HG02870 (cell line): Measurements from ENCODE around the gene CLEC2D.
"Not testable (repeated sequence)": the region's sequence is repeated elsewhere in the genome, so short reads cannot be mapped to it uniquely, and the experiment has no call there.

Source experiments
- ATAC-seq: cut with Tn5 transposase; IDR thresholded peaks from one replicate; pipeline ENCODE4 v1.9.1; 2021; ENCODE audit warnings: mild to moderate bottlenecking, moderate library complexity; ENCODE audit not compliant: unreplicated experiment

CLEC2D gene

GRCh38 chr12:9651265-9651729 lies 18.2 kb upstream of the CLEC2D start:
- no peak for ATAC-seq

DNA sequence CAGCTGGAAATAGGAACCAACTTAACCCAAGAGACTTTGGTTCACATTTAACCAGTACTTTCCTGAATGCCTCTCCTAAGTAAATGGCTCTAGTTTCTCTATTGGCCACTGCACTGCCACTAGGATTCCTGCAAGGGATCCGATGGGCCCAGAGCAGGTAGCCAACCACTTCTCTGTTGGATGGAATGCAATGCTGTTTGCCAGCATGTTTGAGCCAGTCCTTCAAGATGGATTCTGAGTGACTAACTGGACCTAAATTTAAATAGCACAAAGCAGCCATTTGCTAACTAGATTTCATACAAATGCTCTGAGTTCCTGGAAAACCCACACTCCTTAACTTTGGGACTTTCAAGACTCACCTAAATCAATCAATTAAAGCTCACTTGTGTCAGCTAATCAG lies 9.5 kb upstream of the CLEC2D start:
- no peak for ATAC-seq

GRCh38 chr12:9661720-9662119 lies 7.8 kb upstream of the CLEC2D start:
- ATAC-seq, result no peak

GRCh38 chr12:9662488-9662887 lies 7.0 kb upstream of the CLEC2D start:
- no peak for ATAC-seq

DNA sequence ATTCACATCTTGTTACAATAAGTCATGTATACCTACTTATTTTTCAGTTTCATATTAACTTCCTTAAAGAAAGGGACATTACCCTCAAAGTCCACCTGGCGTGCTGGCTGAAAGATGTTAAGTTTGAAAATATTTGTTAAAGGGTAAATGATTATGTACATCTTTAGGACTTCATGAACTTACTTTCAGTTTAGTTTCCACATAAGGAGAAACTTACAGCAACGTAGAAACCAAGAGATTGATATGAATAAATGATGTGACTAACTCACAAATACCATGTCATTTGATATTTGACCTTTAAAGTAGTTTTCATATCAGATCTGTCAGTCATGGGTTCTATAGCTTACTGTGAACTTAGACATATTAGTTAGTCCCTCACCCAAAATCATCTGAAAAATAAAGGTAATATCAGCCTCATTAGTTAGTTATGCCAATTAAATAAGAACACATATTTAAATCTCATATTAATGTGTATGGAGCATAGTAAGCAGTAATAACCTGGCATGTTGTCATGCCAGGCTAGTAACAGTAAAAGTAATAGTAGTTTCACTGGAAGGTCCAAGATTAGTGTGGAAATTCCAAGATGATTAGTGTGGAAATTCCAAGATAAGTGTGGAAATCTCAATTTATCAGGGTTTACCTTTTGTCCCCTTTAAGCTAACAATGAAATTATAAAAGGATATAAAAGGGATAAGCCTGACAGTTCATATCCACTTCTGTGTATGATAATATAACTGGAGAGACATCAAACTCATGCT lies 1.9 kb upstream of the CLEC2D start:
- peak; percentile 40 for ATAC-seq

DNA sequence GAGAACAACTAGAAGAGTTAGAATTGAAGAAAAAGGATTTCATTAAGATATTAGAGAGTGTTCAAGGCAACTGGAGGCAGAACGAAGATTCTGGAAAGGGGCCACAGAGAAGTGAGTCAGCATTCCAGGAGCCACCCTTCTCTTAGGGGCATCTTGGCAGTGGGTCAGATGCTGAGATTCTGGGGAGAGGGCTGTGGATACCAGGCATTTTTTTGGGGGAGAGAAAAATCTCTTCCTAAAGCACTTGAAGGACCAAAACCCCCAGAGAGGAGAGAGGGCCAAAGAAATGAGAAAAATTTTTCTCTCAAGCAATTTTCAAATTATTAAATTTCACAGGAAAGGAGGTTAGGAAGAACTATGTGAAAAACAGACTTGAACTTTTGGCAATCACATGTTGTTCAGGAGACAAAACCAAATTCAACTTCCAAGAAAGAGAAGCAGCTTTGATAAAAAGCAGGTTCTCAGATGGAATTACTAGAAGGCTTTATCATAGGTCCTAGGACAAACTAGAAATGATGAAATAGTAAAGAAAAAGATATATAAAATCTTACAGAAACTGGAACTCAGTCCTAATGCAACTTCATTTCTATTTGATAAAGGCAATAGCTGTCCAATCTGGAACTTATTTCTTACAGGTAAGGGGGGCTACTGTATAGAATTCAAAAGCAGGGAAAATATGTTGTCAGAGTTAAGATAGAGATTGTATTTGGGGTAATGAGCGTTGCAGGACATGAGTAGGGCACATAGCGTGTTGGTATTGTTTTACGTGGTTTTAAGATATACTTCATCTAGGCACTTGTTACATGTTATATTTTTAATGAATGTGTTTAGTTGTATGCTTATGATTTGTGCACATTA lies 1.1 kb upstream of the CLEC2D start:
- no peak for ATAC-seq

- no peak for ATAC-seq
Measured at GRCh38 chr12:9669019-9669326, 540 bp upstream of the CLEC2D start.

GRCh38 chr12:9672340-9672739 lies 2.8 kb downstream of the CLEC2D start:
- not testable (repeated sequence) for ATAC-seq

DNA sequence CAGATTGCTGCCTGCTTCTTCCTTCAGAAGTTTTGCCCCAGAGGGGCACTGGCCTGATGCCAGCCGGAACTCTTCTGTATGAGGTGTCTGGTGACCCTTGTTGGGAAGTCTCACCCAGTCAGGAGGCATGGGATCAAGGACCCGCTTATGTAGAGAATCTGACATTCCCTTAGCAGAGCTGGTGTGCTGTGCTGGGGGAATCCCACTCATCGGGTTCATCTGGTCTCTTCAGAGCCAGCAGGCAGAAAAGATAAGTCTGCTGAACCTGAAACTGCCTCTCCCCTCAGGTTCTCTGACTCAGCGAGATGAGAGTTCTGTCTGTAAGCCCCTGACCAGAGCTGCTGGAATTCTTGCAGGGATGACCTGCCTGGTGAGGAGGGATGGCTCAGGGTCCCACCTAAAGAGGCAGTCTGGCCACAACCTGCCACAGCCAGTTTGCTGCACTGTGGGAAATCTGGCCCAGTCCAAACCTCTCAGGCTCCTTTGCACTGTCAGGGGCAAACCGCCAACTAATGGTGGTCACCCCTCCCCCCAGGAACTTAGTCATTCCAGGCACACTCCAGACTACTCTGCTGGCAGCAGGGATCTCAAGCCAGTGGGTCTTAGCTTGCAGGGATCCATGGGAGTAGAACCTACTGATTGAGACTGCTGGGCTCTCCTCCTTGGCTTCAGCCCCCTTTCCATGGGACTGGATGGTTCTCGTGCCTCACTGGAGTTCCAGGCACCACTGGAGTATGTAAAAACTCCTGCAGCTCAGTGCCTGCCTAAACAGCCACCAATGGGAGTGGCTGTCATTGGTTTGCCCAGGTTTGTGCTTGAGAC lies 4.1 kb downstream of the CLEC2D start:
- peak; percentile 45 for ATAC-seq

GRCh38 chr12:9674226-9674590 lies 4.7 kb downstream of the CLEC2D start:
- ATAC-seq, result no peak

DNA sequence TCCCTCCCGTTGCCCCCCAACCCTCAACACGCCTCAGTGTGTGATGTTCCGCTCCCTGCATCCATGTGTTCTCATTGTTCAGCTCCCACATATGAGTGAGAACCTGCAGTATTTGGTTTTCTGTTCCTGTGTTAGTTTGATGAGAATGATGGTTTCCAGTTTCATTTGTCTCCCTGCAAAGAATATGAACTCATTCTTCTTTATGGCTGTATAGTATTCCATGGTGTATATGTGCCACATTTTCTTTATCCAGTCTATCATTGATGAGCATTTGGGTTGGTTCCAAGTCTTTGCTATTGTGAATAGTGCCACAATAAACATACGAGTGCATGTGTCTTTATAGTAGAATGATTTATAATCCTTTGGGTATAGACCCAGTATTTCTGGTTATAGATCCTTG lies 13.0 kb downstream of the CLEC2D start:
- not testable (repeated sequence) for ATAC-seq

- not testable (repeated sequence) for ATAC-seq
Measured at GRCh38 chr12:9682949-9683348, 13.4 kb downstream of the CLEC2D start.

DNA sequence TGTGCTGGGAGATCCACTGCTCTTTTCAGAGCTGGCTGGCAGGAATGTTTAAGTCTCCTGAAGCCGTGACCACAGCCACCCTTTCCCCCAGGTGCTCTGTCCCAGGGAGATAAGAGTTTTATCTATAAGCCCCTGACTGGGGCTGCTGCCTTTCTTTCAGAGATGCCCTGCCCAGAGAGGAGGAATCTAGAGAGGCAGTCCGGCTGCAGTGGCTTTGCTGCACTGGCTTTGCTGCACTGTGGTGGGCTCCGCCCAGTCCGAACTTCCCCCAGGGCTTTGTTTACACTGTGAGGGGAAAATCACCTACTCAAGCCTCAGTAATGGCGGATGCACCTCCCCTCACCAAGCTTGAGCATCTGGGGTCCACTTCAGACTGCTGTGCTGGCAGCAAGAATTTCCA lies 15.9 kb downstream of the CLEC2D start:
- ATAC-seq, result not testable (repeated sequence)

GRCh38 chr12:9685915-9686314 lies 16.4 kb downstream of the CLEC2D start:
- ATAC-seq, result no peak

GRCh38 chr12:9687228-9687627 lies 17.7 kb downstream of the CLEC2D start:
- ATAC-seq, result no peak

DNA sequence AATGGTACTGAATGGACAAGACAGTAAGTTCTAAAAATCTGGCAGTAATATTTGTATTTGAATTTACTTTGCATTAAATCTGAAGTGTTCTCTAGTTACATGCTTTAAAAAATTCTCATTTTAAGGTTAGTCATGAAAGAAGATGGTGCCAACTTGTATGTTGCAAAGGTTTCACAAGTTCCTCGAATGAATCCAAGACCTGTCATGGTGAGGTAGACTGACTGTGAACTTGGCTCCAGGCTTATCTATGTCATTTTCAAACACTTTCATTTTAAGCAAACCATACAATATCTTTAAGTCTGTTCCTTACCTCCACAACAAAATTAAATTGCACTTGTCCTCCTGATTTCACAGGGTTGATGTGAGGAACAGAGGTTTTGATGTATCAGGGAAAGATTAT lies 23.4 kb downstream of the CLEC2D start:
- no peak for ATAC-seq

- no peak for ATAC-seq
Measured at GRCh38 chr12:9694241-9694640, 24.7 kb downstream of the CLEC2D start.

DNA sequence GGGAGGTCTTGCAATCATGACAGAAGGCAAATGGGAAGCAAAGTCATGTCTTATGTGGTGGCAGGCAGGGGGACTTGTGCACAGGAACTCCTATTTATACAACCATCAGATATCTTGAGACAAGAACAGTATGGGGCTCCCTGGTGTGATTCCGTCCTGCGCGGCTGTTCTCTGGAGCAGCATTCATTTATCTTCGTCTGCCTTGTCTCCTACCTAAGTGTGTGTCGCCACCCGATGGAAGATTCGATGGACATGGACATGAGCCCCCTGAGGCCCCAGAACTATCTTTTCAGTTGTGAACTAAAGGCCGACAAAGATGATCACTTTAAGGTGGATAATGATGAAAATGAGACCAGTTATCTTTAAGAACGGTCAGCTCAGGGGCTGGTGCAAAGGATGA lies 25.6 kb downstream of the CLEC2D start:
- not testable (repeated sequence) for ATAC-seq

DNA sequence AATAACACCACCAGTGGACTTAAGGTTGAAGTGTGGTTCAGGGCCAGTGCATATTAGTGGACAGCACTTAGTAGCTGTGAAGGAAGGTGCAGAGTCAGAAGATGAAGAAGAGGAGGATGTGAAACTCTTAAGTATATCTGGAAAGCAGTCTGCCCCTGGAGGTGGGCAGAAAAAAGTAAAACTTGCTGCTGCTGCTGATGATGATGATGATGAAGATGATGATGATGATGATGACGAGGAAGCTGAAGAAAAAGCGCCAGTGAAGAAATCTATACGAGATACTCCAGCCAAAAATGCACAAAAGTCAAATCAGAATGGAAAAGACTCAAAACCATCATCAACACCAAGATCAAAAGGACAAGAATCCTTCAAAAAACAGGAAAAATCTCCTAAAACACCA lies 26.1 kb downstream of the CLEC2D start:
- ATAC-seq, result not testable (repeated sequence)

GRCh38 chr12:9697619-9698018 lies 28.1 kb downstream of the CLEC2D start:
- no peak for ATAC-seq

DNA sequence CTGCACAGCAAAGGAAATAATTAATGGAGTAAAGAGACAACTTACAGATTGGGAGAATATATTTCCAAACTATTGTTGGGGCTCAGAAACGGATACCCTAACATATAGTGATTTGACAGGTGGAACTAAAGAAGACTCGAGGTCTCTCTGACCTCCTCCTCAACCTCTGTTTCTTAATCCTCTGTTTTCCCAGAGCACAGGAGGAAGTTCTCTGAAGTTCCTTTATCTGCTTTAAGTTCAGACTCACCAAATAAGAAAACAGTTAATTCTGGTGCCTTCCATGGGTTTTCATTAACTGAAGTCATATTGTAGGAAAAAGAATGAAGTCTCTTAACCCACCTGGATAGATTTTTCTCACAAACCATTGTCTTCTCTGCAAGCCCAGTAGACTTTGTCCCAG lies 29.2 kb downstream of the CLEC2D start:
- no peak for ATAC-seq
